ENCODE data around the gene TRAK1. TPM values are rescaled to one million over a fixed set of nuclear protein-coding genes. Genes with fewer than 3 reads are reported as not detected.

TRAK1 gene
- total RNA-seq, 1 donor from 2014 or later: 53.8 TPM

DNA sequence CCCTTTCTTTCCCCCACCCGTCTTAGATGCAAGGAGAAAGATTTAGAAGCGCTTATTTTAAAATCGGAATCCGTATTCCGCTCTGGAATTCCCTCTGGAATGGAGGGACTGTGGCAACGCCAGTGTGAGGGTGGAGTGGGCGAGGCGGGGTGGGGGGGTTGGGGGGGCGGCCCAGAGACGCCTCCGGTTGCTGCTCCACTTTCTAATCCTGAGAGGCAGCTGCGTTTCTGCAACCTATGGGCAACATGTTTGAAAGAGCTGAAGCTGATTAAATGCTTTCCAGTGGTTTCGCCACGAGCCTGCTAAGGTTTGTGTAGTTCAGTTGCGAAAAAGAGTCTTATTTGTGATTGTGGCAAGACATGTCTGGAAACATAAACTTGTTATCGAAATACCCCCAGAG, 174.9 kb downstream of the TRAK1 start, which contains the start of gene CCK:
TSS of gene CCK (minus strand) at position 101 of the 400 bp plus-strand sequence. CDS start 2,555 bp downstream, outside the sequence.
- no peaks in the 10 kb centered on the region for H3K4me1 Mint-ChIP-seq (ENCODE audit: low read depth)
- no peak within 1 kb of the TSS for H3K4me3 Mint-ChIP-seq (ENCODE audit: low read depth)
- H3K27ac Mint-ChIP-seq: no peak within 1 kb of the TSS
- TF ChIP-seq, protein P1, sequence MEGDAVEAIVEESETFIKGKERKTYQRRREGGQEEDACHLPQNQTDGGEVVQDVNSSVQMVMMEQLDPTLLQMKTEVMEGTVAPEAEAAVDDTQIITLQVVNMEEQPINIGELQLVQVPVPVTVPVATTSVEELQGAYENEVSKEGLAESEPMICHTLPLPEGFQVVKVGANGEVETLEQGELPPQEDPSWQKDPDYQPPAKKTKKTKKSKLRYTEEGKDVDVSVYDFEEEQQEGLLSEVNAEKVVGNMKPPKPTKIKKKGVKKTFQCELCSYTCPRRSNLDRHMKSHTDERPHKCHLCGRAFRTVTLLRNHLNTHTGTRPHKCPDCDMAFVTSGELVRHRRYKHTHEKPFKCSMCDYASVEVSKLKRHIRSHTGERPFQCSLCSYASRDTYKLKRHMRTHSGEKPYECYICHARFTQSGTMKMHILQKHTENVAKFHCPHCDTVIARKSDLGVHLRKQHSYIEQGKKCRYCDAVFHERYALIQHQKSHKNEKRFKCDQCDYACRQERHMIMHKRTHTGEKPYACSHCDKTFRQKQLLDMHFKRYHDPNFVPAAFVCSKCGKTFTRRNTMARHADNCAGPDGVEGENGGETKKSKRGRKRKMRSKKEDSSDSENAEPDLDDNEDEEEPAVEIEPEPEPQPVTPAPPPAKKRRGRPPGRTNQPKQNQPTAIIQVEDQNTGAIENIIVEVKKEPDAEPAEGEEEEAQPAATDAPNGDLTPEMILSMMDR (IDR thresholded peaks at IDR 0.05; ENCODE audit: unreplicated experiment): no peak
- H3K36me3 Mint-ChIP-seq (ENCODE audit: insufficient read depth): no peaks in the 10 kb centered on the region
- no peaks in the 10 kb centered on the region for H3K9me3 Mint-ChIP-seq (ENCODE audit: low read depth)
- peaks cover 69% of the 10 kb centered on the region for H3K27me3 Mint-ChIP-seq
- DNase-seq (ENCODE audit: low spot score, unreplicated experiment): no peak

DNA sequence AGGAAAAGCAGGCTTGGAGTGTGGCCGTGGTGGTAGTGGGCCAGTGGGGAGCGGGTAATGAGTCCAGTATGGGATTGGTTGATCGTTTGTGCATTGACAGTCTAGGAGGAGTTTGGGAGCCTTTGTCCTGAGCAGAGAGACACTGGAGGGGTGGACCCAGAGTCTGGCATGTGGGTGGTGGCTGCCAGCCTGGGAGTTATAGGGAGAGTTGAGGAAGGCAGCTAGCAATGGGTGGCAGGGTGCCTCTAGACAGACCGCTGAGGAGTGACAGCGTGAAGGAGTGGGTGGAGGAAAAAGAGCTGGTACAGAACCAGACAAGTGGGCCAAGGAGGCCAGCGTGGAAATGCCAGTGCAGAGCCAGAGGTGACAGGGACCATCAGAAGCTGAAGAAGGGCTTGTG, 176.7 kb downstream of the TRAK1 start:
- peaks cover 59% of the 10 kb centered on the region for H3K27me3 Mint-ChIP-seq
- no peaks in the 10 kb centered on the region for H3K4me1 Mint-ChIP-seq (ENCODE audit: low read depth)
- no peak overlapping the region for H3K27ac Mint-ChIP-seq
- TF ChIP-seq, protein P1 (IDR thresholded peaks at IDR 0.05; ENCODE audit: unreplicated experiment): no peak
- no peak overlapping the region for H3K4me3 Mint-ChIP-seq (ENCODE audit: low read depth)
- H3K9me3 Mint-ChIP-seq (ENCODE audit: low read depth): peaks cover 10% of the 10 kb centered on the region
- no peak for DNase-seq (ENCODE audit: low spot score, unreplicated experiment)
- no peaks in the 10 kb centered on the region for H3K36me3 Mint-ChIP-seq (ENCODE audit: insufficient read depth)

DNA sequence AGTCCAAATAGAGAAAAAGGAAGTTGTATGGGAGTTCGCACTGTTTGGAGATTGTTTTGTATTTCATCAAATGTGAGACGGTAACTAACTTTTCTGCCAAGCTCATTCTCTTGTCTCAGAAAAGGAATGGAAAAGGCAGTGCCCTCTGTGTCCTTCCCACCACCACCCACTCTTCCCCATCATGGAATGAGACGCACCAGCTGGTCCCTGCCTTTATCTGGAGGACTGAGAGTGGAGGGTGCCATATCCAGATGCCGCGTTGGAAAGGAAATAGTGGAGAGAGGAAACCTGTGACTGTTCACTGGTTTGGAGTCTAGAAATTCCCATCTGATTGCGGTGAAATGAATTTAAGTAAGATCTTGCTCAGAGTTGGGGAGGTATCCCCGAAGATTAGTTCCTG, 178.5 kb downstream of the TRAK1 start:
- H3K27ac Mint-ChIP-seq: no peak overlapping the region
- H3K4me3 Mint-ChIP-seq (ENCODE audit: low read depth): no peak overlapping the region
- no peaks in the 10 kb centered on the region for H3K4me1 Mint-ChIP-seq (ENCODE audit: low read depth)
- H3K9me3 Mint-ChIP-seq (ENCODE audit: low read depth): peaks cover 10% of the 10 kb centered on the region
- TF ChIP-seq, protein P1 (IDR thresholded peaks at IDR 0.05; ENCODE audit: unreplicated experiment): no peak
- no peak for DNase-seq (ENCODE audit: low spot score, unreplicated experiment)
- H3K27me3 Mint-ChIP-seq: peaks cover 44% of the 10 kb centered on the region
- H3K36me3 Mint-ChIP-seq (ENCODE audit: insufficient read depth): no peaks in the 10 kb centered on the region

DNA sequence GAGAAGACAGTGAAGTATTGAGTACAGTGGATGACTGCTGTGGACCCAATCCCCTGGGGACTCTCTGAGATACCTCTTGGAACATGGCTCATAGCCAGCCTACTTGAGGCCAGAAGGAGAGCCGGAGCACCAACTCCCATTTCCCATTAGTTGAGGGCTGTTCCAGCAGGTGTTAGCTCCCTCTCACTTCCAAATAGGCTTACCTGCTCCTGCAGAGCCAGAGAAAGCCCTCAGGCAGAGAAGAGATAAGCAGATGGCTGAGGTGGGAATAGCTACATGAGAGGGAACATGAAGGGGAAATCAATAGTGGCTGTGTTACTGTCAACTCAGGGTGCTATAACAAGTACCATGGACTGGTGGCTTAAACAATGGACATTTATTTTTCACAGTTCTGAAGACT, 179.4 kb downstream of the TRAK1 start:
- TF ChIP-seq, protein P1 (IDR thresholded peaks at IDR 0.05; ENCODE audit: unreplicated experiment): no peak
- Mint-ChIP-seq H3K27ac (no peak overlapping the region), H3K36me3 (ENCODE audit: insufficient read depth) (no peaks in the 10 kb centered on the region), H3K4me1 (ENCODE audit: low read depth) (no peaks in the 10 kb centered on the region), H3K27me3 (peaks cover 40% of the 10 kb centered on the region), H3K9me3 (ENCODE audit: low read depth) (peaks cover 10% of the 10 kb centered on the region), H3K4me3 (ENCODE audit: low read depth) (no peak overlapping the region)
- no peak for DNase-seq (ENCODE audit: low spot score, unreplicated experiment)

DNA sequence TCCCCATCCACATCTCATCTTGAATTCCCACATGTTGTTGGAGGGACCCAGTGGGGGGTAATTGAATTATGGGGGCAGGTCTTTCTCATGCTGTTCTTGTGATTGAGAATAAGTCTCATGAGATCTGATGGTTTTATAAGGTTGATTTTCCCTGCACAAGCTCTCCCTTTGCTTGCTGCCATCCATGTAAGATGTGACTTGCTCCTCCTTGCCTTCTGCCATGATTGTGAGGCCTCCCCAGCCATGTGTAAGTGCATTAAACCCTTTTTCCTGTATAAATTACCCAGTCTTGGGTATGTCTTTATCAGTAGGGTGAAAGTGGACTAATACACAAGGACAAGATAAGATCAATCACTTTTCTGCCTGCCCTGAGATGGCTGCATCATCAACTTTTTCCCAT, 180.6 kb downstream of the TRAK1 start:
- no peak for DNase-seq (ENCODE audit: low spot score, unreplicated experiment)
- no peaks in the 10 kb centered on the region for H3K36me3 Mint-ChIP-seq (ENCODE audit: insufficient read depth)
- H3K4me3 Mint-ChIP-seq (ENCODE audit: low read depth): no peak overlapping the region
- peaks cover 41% of the 10 kb centered on the region for H3K27me3 Mint-ChIP-seq
- no peak overlapping the region for H3K27ac Mint-ChIP-seq
- H3K9me3 Mint-ChIP-seq (ENCODE audit: low read depth): peaks cover 10% of the 10 kb centered on the region
- H3K4me1 Mint-ChIP-seq (ENCODE audit: low read depth): no peaks in the 10 kb centered on the region
- TF ChIP-seq, protein P1 (IDR thresholded peaks at IDR 0.05; ENCODE audit: unreplicated experiment): no peak
